ENCODE data around the gene GALNT7.

The GALNT7 gene

GRCh38 chr4:173145131-173145530, 23.5 kb upstream of the GALNT7 start:
- in situ Hi-C loops (cut with HindIII; ENCODE audit: low pct_unique_long_range_greater_than_20kb, low sequenced_read_pairs) = no loop called here
- TF ChIP-seq JUND (IDR thresholded peaks at IDR 0.05; ENCODE audit: low read depth) = no peak
- DNase-seq (ENCODE audit: low read depth in 1 of 2, low spot score in 1 of 2) = no peak

- in situ Hi-C loops (cut with HindIII; ENCODE audit: low pct_unique_long_range_greater_than_20kb, low sequenced_read_pairs) = no loop called here
- no peak for DNase-seq (ENCODE audit: low read depth in 1 of 2, low spot score in 1 of 2)
- no peak for TF ChIP-seq JUND (IDR thresholded peaks at IDR 0.05; ENCODE audit: low read depth)
These were observed 22.2 kb upstream of the GALNT7 start for GRCh38 chr4:173146456-173146855.

- in situ Hi-C loops (cut with HindIII; ENCODE audit: low pct_unique_long_range_greater_than_20kb, low sequenced_read_pairs) = no loop called here
- no peak for TF ChIP-seq JUND (IDR thresholded peaks at IDR 0.05; ENCODE audit: low read depth)
- no peak for DNase-seq (ENCODE audit: low read depth in 1 of 2, low spot score in 1 of 2)
These were observed 17.1 kb upstream of the GALNT7 start for GRCh38 chr4:173151496-173151895.

GRCh38 chr4:173152104-173152503, 16.5 kb upstream of the GALNT7 start:
- in situ Hi-C loops (cut with HindIII; ENCODE audit: low pct_unique_long_range_greater_than_20kb, low sequenced_read_pairs) = no loop called here
- TF ChIP-seq JUND (IDR thresholded peaks at IDR 0.05; ENCODE audit: low read depth) = no peak
- no peak for DNase-seq (ENCODE audit: low read depth in 1 of 2, low spot score in 1 of 2)

GRCh38 chr4:173153445-173153844, 15.2 kb upstream of the GALNT7 start:
- in situ Hi-C loops (cut with HindIII; ENCODE audit: low pct_unique_long_range_greater_than_20kb, low sequenced_read_pairs) = no loop called here
- DNase-seq (ENCODE audit: low read depth in 1 of 2, low spot score in 1 of 2) = no peak
- no peak for TF ChIP-seq JUND (IDR thresholded peaks at IDR 0.05; ENCODE audit: low read depth)

GRCh38 chr4:173159791-173160190, 8.8 kb upstream of the GALNT7 start:
- DNase-seq (ENCODE audit: low read depth in 1 of 2, low spot score in 1 of 2) = no peak
- in situ Hi-C loops (cut with HindIII; ENCODE audit: low pct_unique_long_range_greater_than_20kb, low sequenced_read_pairs) = no loop called here
- no peak for TF ChIP-seq JUND (IDR thresholded peaks at IDR 0.05; ENCODE audit: low read depth)

- in situ Hi-C loops (cut with HindIII; ENCODE audit: low pct_unique_long_range_greater_than_20kb, low sequenced_read_pairs) = no loop called here
- no peak for TF ChIP-seq JUND (IDR thresholded peaks at IDR 0.05; ENCODE audit: low read depth)
- no peak for DNase-seq (ENCODE audit: low read depth in 1 of 2, low spot score in 1 of 2)
These were observed 7.7 kb upstream of the GALNT7 start for GRCh38 chr4:173160871-173161270.

- no peak for DNase-seq (ENCODE audit: low read depth in 1 of 2, low spot score in 1 of 2)
- in situ Hi-C loops (cut with HindIII; ENCODE audit: low pct_unique_long_range_greater_than_20kb, low sequenced_read_pairs) = no loop called here
- TF ChIP-seq JUND (IDR thresholded peaks at IDR 0.05; ENCODE audit: low read depth) = no peak
These were observed 7.3 kb upstream of the GALNT7 start for GRCh38 chr4:173161311-173161710.

- in situ Hi-C loops (cut with HindIII; ENCODE audit: low pct_unique_long_range_greater_than_20kb, low sequenced_read_pairs) = no loop called here
- no peak for DNase-seq (ENCODE audit: low read depth in 1 of 2, low spot score in 1 of 2)
- TF ChIP-seq JUND (IDR thresholded peaks at IDR 0.05; ENCODE audit: low read depth) = no peak
These were observed 2.9 kb upstream of the GALNT7 start for GRCh38 chr4:173165706-173166105.

- in situ Hi-C loops (cut with HindIII; ENCODE audit: low pct_unique_long_range_greater_than_20kb, low sequenced_read_pairs) = no loop called here
- no peak for TF ChIP-seq JUND (IDR thresholded peaks at IDR 0.05; ENCODE audit: low read depth)
- no peak for DNase-seq (ENCODE audit: low read depth in 1 of 2, low spot score in 1 of 2)
These were observed 2.1 kb upstream of the GALNT7 start for GRCh38 chr4:173166491-173166890.

GRCh38 chr4:173167758-173168395, 734 bp upstream of the GALNT7 start:
- TF ChIP-seq JUND (IDR thresholded peaks at IDR 0.05; ENCODE audit: low read depth) = no peak
- in situ Hi-C loops (cut with HindIII; ENCODE audit: low pct_unique_long_range_greater_than_20kb, low sequenced_read_pairs) = no loop called here

GRCh38 chr4:173169178-173169427, 492 bp downstream of the GALNT7 start:
- in situ Hi-C loops (cut with HindIII; ENCODE audit: low pct_unique_long_range_greater_than_20kb, low sequenced_read_pairs) = no loop called here

More at GRCh38 chr4:173167758-173168395, 734 bp upstream of the GALNT7 start:
- peak; percentile 24 to 74 for DNase-seq (ENCODE audit: low read depth in 1 of 2, low spot score in 1 of 2)

GRCh38 chr4:173169428-173170181, 994 bp downstream of the GALNT7 start:
- in situ Hi-C loops (cut with HindIII; ENCODE audit: low pct_unique_long_range_greater_than_20kb, low sequenced_read_pairs) = no loop called here
- peak; percentile 36 to 51 for DNase-seq (ENCODE audit: low read depth in 1 of 2, low spot score in 1 of 2)

More at GRCh38 chr4:173169178-173169427, 492 bp downstream of the GALNT7 start:
- TF ChIP-seq JUND (IDR thresholded peaks at IDR 0.05; ENCODE audit: low read depth) = no peak
- no peak for DNase-seq (ENCODE audit: low read depth in 1 of 2, low spot score in 1 of 2)

More at GRCh38 chr4:173169428-173170181, 994 bp downstream of the GALNT7 start:
- no peak for TF ChIP-seq JUND (IDR thresholded peaks at IDR 0.05; ENCODE audit: low read depth)
